IMR-90 (cell line): Measurements from ENCODE around the gene KLHL36. TPM values are rescaled to one million over a fixed set of nuclear protein-coding genes. Genes with fewer than 3 reads are reported as not detected.

Experiments
- ATAC-seq: fragments of 200-7000 bp; cut with Tn5 transposase; 2 replicates; pipeline ENCODE4 v1.9.1; 2020; ENCODE audit warnings: low read depth, mild to moderate bottlenecking, moderate library complexity
- BruUV-seq: library from RNA; stranded (reverse); fragments of 400-500 nt; replicated peaks from 2 replicates; lab custom pipeline; 2021; lab: Mats Ljungman, UMichigan
- CTCF ChIA-PET: fragments of 300-600 bp; formaldehyde crosslinking; extraction: SDS; loops from one replicate; lab custom pipeline; 2021; ENCODE audit warnings: antibody characterized with exemption; lab: Yijun Ruan, JAX
- POLR2A ChIA-PET: fragments of 300-600 bp; sonication (Branson Sonifier 250); formaldehyde crosslinking; loops from one replicate; lab custom pipeline; 2022; ENCODE audit warnings: antibody characterized with exemption; ENCODE audit not compliant: unreplicated experiment; lab: Charles Lee
- DNase-seq: peaks from one replicate; pipeline ENCODE4 v3.0.0; 2013
- H2AFZ ChIP-seq: replicated peaks from 2 replicates; pipeline ENCODE3; 2013; ENCODE audit warnings: low read length, mild to moderate bottlenecking; ENCODE audit not compliant: poor library complexity
- H2AK5ac ChIP-seq: 2 replicates; pipeline ENCODE4 v1.6.1; 2013; ENCODE audit warnings: low read depth, low read length, inconsistent platforms
- H2AK9ac ChIP-seq: replicated peaks from 2 replicates; pipeline ENCODE3; 2013; ENCODE audit warnings: mild to moderate bottlenecking, low read depth, low read length, moderate library complexity; ENCODE audit not compliant: poor library complexity
- H2BK120ac ChIP-seq: 2 replicates; pipeline ENCODE4 v1.6.1; 2013; ENCODE audit warnings: low read depth, low read length, inconsistent platforms
- H2BK15ac ChIP-seq: 3 replicates; pipeline ENCODE4 v1.6.1; 2013; ENCODE audit warnings: low read depth, low read length, inconsistent platforms
- H2BK20ac ChIP-seq: 2 replicates; pipeline ENCODE4 v1.6.1; 2013; ENCODE audit warnings: low read depth, mild to moderate bottlenecking, inconsistent platforms, low read length, moderate library complexity
- H2BK5ac ChIP-seq: 2 replicates; pipeline ENCODE4 v1.6.1; 2013; ENCODE audit warnings: mild to moderate bottlenecking, low read depth, low read length, inconsistent platforms; ENCODE audit not compliant: poor library complexity, severe bottlenecking
- H3K14ac ChIP-seq: replicated peaks from 2 replicates; pipeline ENCODE4 v1.6.1; 2013; ENCODE audit warnings: low read depth, low read length, inconsistent platforms
- H3K18ac ChIP-seq: 2 replicates; pipeline ENCODE4 v1.6.1; 2013; ENCODE audit warnings: low read depth, low read length, control low read depth
- H3K23ac ChIP-seq: 2 replicates; pipeline ENCODE4 v1.6.1; 2013; ENCODE audit warnings: low read depth, low read length, inconsistent platforms
- H3K27ac ChIP-seq: 2 replicates; pipeline ENCODE4 v1.5.1; 2013; ENCODE audit warnings: mild to moderate bottlenecking, control low read depth, low read length; ENCODE audit not compliant: insufficient read depth
- H3K27me3 ChIP-seq: 2 replicates; pipeline ENCODE4 v1.6.1; 2013; ENCODE audit warnings: low read length; ENCODE audit not compliant: control insufficient read depth, insufficient read depth
- H3K36me3 ChIP-seq: 2 replicates; pipeline ENCODE4 v1.6.1; 2013; ENCODE audit warnings: low read length, mixed read lengths; ENCODE audit not compliant: control insufficient read depth, insufficient read depth
- H3K4ac ChIP-seq: 2 replicates; pipeline ENCODE4 v1.6.1; 2013; ENCODE audit warnings: low read depth, low read length, inconsistent platforms
- H3K4me1 ChIP-seq: 2 replicates; pipeline ENCODE4 v1.6.1; 2013; ENCODE audit warnings: low read length, mixed read lengths; ENCODE audit not compliant: control insufficient read depth, insufficient read depth
- H3K4me2 ChIP-seq: 2 replicates; pipeline ENCODE4 v1.6.1; 2013; ENCODE audit warnings: low read depth, mild to moderate bottlenecking, control low read depth, low read length, moderate library complexity
- H3K4me3 ChIP-seq: 2 replicates; pipeline ENCODE4 v1.5.1; 2013; ENCODE audit warnings: low read depth, mild to moderate bottlenecking, control low read depth, low read length, moderate library complexity; ENCODE audit not compliant: insufficient read depth
- H3K56ac ChIP-seq: 2 replicates; pipeline ENCODE4 v1.6.1; 2013; ENCODE audit warnings: low read length, inconsistent platforms; ENCODE audit not compliant: insufficient read depth; ENCODE audit errors: extremely low read depth
- H3K79me1 ChIP-seq, 2 experiments: 2 replicates each; pipeline ENCODE4 v1.6.1; 2013; ENCODE audit warnings: low read length in 2 of 2, inconsistent platforms in 1 of 2, low read depth in 1 of 2
- H3K9ac ChIP-seq: 2 replicates; pipeline ENCODE4 v1.6.1; 2013; ENCODE audit warnings: low read depth, low read length, control low read depth
- H3K9me1 ChIP-seq: 2 replicates; pipeline ENCODE4 v1.6.1; 2013; ENCODE audit warnings: low read length, inconsistent platforms; ENCODE audit not compliant: insufficient read depth
- H3K9me3 ChIP-seq: 2 replicates; pipeline ENCODE4 v1.6.1; 2013; ENCODE audit warnings: low read length; ENCODE audit not compliant: control insufficient read depth, insufficient read depth
- H4K20me1 ChIP-seq: 2 replicates; pipeline ENCODE4 v1.6.1; 2013; ENCODE audit warnings: low read length, inconsistent platforms; ENCODE audit not compliant: insufficient read depth
- H4K5ac ChIP-seq: 2 replicates; pipeline ENCODE4 v1.6.1; 2013; ENCODE audit warnings: mild to moderate bottlenecking, low read depth, low read length, control low read depth
- H4K8ac ChIP-seq, 2 experiments: 2 replicates each; pipeline ENCODE4 v1.6.1; 2013; ENCODE audit warnings: low read depth in 2 of 2, low read length in 2 of 2, control low read depth in 1 of 2, inconsistent platforms in 1 of 2
- H4K91ac ChIP-seq: 2 replicates; pipeline ENCODE4 v1.6.1; 2013; ENCODE audit warnings: low read depth, low read length, inconsistent platforms; ENCODE audit not compliant: insufficient read depth
- CEBPB ChIP-seq: IDR thresholded peaks from 2 replicates; pipeline ENCODE4 v1.6.1; 2012; ENCODE audit warnings: low read depth, low read length, improper control_type of control experiment
- FOS ChIP-seq: fragments of 150-350 bp; IDR thresholded peaks from 2 replicates; pipeline ENCODE4 v1.6.1; 2016; ENCODE audit warnings: low read depth, low read length
- MAFK ChIP-seq: IDR thresholded peaks from 2 replicates; pipeline ENCODE4 v1.6.1; 2012; ENCODE audit warnings: low read depth, low read length, improper control_type of control experiment
- POLR2A ChIP-seq: IDR thresholded peaks from 2 replicates; pipeline ENCODE4 v1.6.1; 2012; ENCODE audit warnings: mild to moderate bottlenecking, low read depth, low read length
- RCOR1 ChIP-seq: IDR thresholded peaks from 2 replicates; pipeline ENCODE4 v1.6.1; 2012; ENCODE audit warnings: mild to moderate bottlenecking, low read length, improper control_type of control experiment; ENCODE audit not compliant: insufficient replicate concordance
- RFX5 ChIP-seq: IDR thresholded peaks from 2 replicates; pipeline ENCODE4 v1.8.0; 2012; ENCODE audit warnings: low read depth, mild to moderate bottlenecking, low read length, moderate library complexity
- whole genome bisulfite sequencing, 2 experiments: methylation state at CpG; one replicate each; pipeline versions ENCODE4 v1.1.5 to v1.1.7; 2013; ENCODE audit warnings: missing lambda C conversion rate in 2 of 2; ENCODE audit not compliant: insufficient read length in 1 of 2; ENCODE audit errors: extremely low coverage in 2 of 2; 5-methylcytosine and 5-hydroxymethylcytosine counted together
- dilution Hi-C: fragments of 300-500 bp; cut with HindIII; formaldehyde crosslinking; loops from one replicate; pipeline ENCODE4 v1.14.3; 2018; ENCODE audit warnings: low sequenced_read_pairs; ENCODE audit not compliant: unreplicated experiment
- in situ Hi-C: fragments of 300-500 bp; cut with MboI; formaldehyde crosslinking; loops from 3 replicates; pipeline ENCODE4 v1.14.3; 2019; ENCODE audit warnings: low sequenced_read_pairs, inconsistent platforms, mixed read lengths
- intact Hi-C: fragments of 100-400 bp; cut with micrococcal nuclease; formaldehyde crosslinking; loops from 2 replicates; pipeline ENCODE4 v1.10.0; 2022
- polyA plus RNA-seq, 3 experiments: library from polyadenylated mRNA; depleted of rRNA; stranded (reverse); fragments of >200 nt; gene quantifications; 2 replicates each; pipeline ENCODE4 v1.2.3, GENCODE V29; 2012; ENCODE audit warnings: low replicate concordance in 1 of 3
- total RNA-seq: library from RNA; depleted of rRNA; stranded (reverse); fragments of >200 nt; gene quantifications from 2 replicates; pipeline ENCODE4 v1.2.3, GENCODE V29; 2012

Gene KLHL36
- total and polyA plus RNA-seq, 2 of the 4 experiments (the other 2 are of a cell fraction): 45.9 to 46.3 TPM

- Histone ChIP-seq H3K56ac (no peak overlapping the region), H2BK20ac (no peak overlapping the region; the same call in 1 of the 2 replicates), H3K4me1 (peaks cover 27% of the 10 kb centered on the region), H4K5ac (peak overlapping the region; percentile 6; the same call in 1 of the 2 replicates), H3K4me2 (no peak overlapping the region), H4K20me1 (no peaks in the 10 kb centered on the region), H3K36me3 (no peaks in the 10 kb centered on the region), H2AK9ac (no peak overlapping the region), H3K23ac (no peak overlapping the region), H2BK15ac (peak overlapping the region; percentile 21; the same call in 1 of the 3 replicates), H3K18ac (no peak overlapping the region), H3K4ac (no peak overlapping the region; the same call in 1 of the 2 replicates), H4K91ac (no peak overlapping the region; the same call in 1 of the 2 replicates), H3K27me3 (no peaks in the 10 kb centered on the region), H2BK5ac (no peak overlapping the region), H4K8ac (peak overlapping the region in 1 of 2 experiments; percentile 17; a peak in 1 of 4 replicates), H3K14ac (peak overlapping the region; percentile 69; the same call in 1 of the 2 replicates), H2AFZ (no peak overlapping the region), H3K9me3 (no peaks in the 10 kb centered on the region), H3K4me3 (no peak overlapping the region), H3K79me1 (peaks cover 0 to 21% of the 10 kb centered on the region in 2 experiments; a peak in 2 of 4 replicates), H3K9me1 (peaks cover 23% of the 10 kb centered on the region), H3K27ac (no peak overlapping the region), H2AK5ac (peak overlapping the region; percentile 80; the same call in 1 of the 2 replicates), H2BK120ac (peak overlapping the region; percentile 36; the same call in 1 of the 2 replicates), H3K9ac (no peak overlapping the region)
- dilution Hi-C loops: no loop called here
- intact Hi-C loops: no loop called here
- WGBS, 2 experiments: 100% methylated on average over 2 of the region's 5 CpGs; no CpG with 5 or more reads in 1 of the 2 experiments
- CTCF ChIA-PET: interaction anchor here (1.6 kb wide), 1 partner anchor 86 kb away, joined by 3 read pairs; no protein-coding TSS in a partner anchor
- in situ Hi-C loops: loop anchor here (25.0 kb wide), 2 partner anchors 322 to 353 kb away; partner anchors contain the start of gene WFDC1
- ATAC-seq (no peak), DNase-seq (no peak)
- POLR2A ChIA-PET: no interaction called here
- BruUV-seq: no TSS peak
- TF ChIP-seq CEBPB (no peak), RFX5 (no peak), FOS (no peak), MAFK (no peak), RCOR1 (no peak), POLR2A (no peak)
Observed at GRCh38 chr16:84640145-84640544, 8.2 kb upstream of the KLHL36 start.
